GM19099 (cell line): ENCODE results near the gene SAAL1.

Source experiments
- POLR2A ChIP-seq: IDR thresholded peaks from 3 replicates; pipeline ENCODE4 v1.6.1; 2011; ENCODE audit warnings: low read depth; ENCODE audit not compliant: insufficient read length; ENCODE audit errors: extremely low read depth

The SAAL1 gene

GRCh38 chr11:18056561-18057181 lies 49.2 kb downstream of the SAAL1 start:
- TF ChIP-seq POLR2A = no peak

GRCh38 chr11:18054511-18055103 lies 51.3 kb downstream of the SAAL1 start:
- no peak for TF ChIP-seq POLR2A

GRCh38 chr11:18050848-18051247 lies 55.0 kb downstream of the SAAL1 start:
- TF ChIP-seq POLR2A = no peak

- TF ChIP-seq POLR2A = no peak
These were observed 59.6 kb downstream of the SAAL1 start, which contains the start of gene TPH1 for GRCh38 chr11:18046116-18046777. Gene TPH1 (minus strand): TSS chr11:18046269. CDS start chr11:18040762, 5,507 bp downstream.

- no peak for TF ChIP-seq POLR2A
These were observed 69.4 kb downstream of the SAAL1 start for GRCh38 chr11:18036456-18036855.
